GM10847 (cell line): ENCODE results near the gene CELF4.

Source experiments
- POLR2A ChIP-seq: IDR thresholded peaks from 2 replicates; pipeline ENCODE4 v1.6.1; 2011; ENCODE audit not compliant: insufficient read length; ENCODE audit errors: extremely low read depth

Gene CELF4

GRCh38 chr18:37398248-37398920 is 167.2 kb downstream of the CELF4 start:
- TF ChIP-seq POLR2A, result no peak

- TF ChIP-seq POLR2A, result no peak
These were observed 167.8 kb downstream of the CELF4 start for GRCh38 chr18:37397814-37398213.

DNA sequence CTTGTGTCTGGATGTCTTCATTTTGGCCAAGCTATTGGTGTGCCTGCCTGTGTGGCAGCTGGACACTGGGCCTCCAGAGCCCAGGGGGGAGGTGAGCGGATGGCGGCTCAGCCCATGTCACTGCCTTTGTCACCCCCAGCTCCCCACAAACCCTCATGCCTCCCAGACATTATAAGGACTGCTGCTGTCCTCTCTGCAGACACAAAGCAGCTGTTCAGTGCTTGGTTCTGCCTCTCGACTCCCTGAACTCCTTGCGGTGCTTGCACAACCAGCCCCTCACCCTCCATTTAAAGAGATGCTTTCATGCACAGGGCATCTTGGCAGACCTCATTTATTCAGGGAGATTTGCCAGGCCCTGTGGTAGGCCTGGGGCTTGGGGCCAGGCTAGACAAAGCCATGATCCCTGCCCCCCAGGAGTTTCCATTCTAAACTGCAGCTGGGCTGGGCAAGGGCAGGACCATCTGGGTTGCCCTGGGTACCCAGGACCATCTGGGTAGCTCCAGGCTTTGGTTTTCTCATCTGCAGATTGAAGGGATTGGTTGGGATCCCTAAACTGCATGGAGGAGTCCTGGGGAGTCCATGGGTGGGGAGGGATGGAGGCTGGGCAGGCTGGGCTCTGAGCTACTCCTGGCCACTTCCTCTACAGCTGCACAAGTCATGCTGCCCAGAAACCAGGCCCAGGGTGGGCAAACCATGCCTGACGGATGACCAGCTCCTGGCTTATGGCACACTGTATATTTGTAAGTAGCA is 168.5 kb downstream of the CELF4 start:
- no peak for TF ChIP-seq POLR2A

GRCh38 chr18:37395631-37396030 is 170.0 kb downstream of the CELF4 start:
- no peak for TF ChIP-seq POLR2A

GRCh38 chr18:37395138-37395537 is 170.5 kb downstream of the CELF4 start:
- no peak for TF ChIP-seq POLR2A

GRCh38 chr18:37394610-37394965 is 171.0 kb downstream of the CELF4 start:
- TF ChIP-seq POLR2A, result no peak

DNA sequence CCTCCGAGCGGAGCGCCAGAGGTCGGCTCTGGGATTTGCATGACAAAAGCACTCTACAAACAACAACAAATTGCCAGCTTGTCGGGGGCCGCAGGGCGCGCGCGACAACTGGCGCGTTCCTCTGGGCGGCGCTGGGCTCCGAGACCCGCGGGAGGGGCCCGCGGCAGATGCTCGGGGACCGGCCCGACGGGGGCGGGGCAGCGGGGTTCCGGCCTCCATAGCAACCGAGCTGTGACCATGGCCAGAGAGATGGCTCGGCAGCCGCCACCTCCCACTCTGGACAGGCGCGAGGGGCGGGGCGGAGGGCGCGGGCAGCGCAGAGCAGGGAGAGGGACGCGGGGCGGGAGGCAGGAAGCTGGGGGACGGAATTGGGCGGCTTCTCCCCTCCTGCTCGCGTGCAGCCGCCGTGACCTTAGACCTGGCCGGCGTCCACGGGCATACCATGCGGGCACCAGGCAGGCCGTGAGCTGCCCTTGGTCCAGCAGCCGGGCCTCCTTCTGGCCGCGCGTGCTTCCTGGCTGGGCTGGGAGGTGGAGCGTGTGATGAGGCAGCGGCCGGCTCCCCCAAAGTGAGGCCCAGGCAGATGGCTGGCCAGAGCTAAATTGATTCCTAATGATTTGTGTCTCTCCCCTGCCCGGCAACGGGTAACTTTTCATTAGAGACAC is 171.5 kb downstream of the CELF4 start:
- no peak for TF ChIP-seq POLR2A

GRCh38 chr18:37393221-37393827 is 172.3 kb downstream of the CELF4 start:
- TF ChIP-seq POLR2A, result no peak

DNA sequence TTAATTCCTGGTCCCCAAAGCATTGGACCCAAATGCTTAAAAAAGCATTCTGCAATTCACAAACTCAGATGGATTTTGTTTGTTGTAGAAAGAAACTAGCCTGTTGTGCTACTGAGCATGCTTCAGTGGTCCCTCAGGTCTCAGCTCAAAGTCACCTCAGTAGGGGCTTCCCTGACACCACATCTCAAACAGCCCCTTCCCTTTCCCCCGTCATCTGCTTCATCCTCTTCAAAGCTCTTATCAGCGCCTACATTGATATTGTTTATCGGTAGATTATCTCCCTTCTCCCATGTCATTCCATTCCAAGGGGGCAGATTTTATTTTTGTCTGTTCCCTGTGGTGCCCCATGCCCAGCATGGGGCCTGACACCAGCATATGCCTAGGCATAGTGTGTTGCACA is 172.9 kb downstream of the CELF4 start:
- TF ChIP-seq POLR2A, result no peak

GRCh38 chr18:37391698-37392548 is 173.7 kb downstream of the CELF4 start:
- no peak for TF ChIP-seq POLR2A

DNA sequence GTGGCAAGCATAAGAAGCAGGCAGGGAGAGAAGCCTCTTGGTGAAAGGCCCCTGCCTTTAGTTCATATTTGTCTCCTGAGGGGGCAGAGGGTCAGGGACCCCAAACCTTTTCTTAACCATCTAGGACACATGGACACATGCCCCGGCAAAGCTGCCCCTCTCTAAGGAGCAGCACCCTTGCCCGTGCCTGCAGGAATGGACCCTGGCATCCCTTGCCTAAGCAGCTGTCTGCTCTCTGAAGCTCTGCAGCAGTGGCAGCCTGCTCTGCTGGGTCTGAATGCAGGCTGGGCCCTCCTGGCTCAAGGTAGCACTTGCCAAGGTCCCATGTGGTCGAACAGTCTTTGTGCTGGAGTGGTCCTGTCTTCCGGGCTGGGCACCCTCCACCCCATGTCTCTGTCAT is 174.4 kb downstream of the CELF4 start:
- TF ChIP-seq POLR2A, result no peak

GRCh38 chr18:37390687-37391086 is 174.9 kb downstream of the CELF4 start:
- TF ChIP-seq POLR2A, result no peak

GRCh38 chr18:37389684-37390368 is 175.8 kb downstream of the CELF4 start:
- no peak for TF ChIP-seq POLR2A

DNA sequence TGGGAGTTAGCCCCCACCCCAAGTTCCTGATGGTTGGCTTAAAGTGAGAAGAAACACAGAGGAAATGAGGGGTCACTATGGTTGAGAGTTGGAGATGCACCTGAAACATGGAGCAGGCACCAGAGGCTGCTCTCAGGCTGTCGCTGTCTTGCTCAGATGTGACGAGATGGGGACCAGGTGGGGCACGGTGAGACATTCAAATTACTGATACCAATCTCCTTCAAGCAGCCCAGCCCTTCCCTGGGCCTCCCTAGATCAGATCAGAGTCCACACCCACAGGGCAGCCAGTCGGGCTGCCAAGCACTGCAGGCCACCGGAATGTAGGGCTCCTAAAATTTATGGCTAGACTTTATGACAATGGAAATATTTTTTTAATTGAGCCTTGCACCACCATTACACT is 176.6 kb downstream of the CELF4 start:
- TF ChIP-seq POLR2A, result no peak
